Measurements from ENCODE around the gene DCDC2C.

The DCDC2C gene

GRCh38 chr2:3876221-3876620 is 172.8 kb downstream of the DCDC2C start:
- DNase-seq (ENCODE audit: extremely low read depth in 1 of 2, low read depth in 1 of 2) = no peak

GRCh38 chr2:3876685-3877084 is 173.3 kb downstream of the DCDC2C start:
- no peak for DNase-seq (ENCODE audit: extremely low read depth in 1 of 2, low read depth in 1 of 2)

- DNase-seq (ENCODE audit: extremely low read depth in 1 of 2, low read depth in 1 of 2) = no peak
Observed at GRCh38 chr2:3885629-3886628, 182.6 kb downstream of the DCDC2C start.

GRCh38 chr2:3895021-3895420 is 191.6 kb downstream of the DCDC2C start:
- DNase-seq (ENCODE audit: extremely low read depth in 1 of 2, low read depth in 1 of 2) = no peak

Measured in activated CD8-positive, alpha-beta memory T cell treated with anti-CD3 and anti-CD28 coated beads for 1 hour (primary cell).